SH-SY5Y (cell line): ENCODE measurements around the gene STOML3.

Source experiments
- GATA2 ChIP-seq: IDR thresholded peaks from 2 replicates; pipeline ENCODE4 v1.6.1; 2011; ENCODE audit warnings: mild to moderate bottlenecking, low read depth, low read length
- GATA3 ChIP-seq: IDR thresholded peaks from 2 replicates; pipeline ENCODE4 v1.6.1; 2011; ENCODE audit warnings: low read depth, mild to moderate bottlenecking, low read length, moderate library complexity

STOML3 gene

GRCh38 chr13:38957794-38958592 lies 32.6 kb downstream of the STOML3 start:
- TF ChIP-seq GATA2 (no peak), GATA3 (no peak)

GRCh38 chr13:38954844-38955243 lies 35.8 kb downstream of the STOML3 start:
- TF ChIP-seq GATA2: no peak
- no peak for TF ChIP-seq GATA3

GRCh38 chr13:38954291-38954690 lies 36.3 kb downstream of the STOML3 start:
- TF ChIP-seq GATA3: no peak
- no peak for TF ChIP-seq GATA2

- TF ChIP-seq GATA2: no peak
- TF ChIP-seq GATA3: no peak
Measured at GRCh38 chr13:38952827-38953226, 37.8 kb downstream of the STOML3 start.

GRCh38 chr13:38951525-38952313 lies 38.9 kb downstream of the STOML3 start:
- no peak for TF ChIP-seq GATA2
- no peak for TF ChIP-seq GATA3

- no peak for TF ChIP-seq GATA2
- no peak for TF ChIP-seq GATA3
Measured at GRCh38 chr13:38950987-38951386, 39.6 kb downstream of the STOML3 start.

GRCh38 chr13:38947054-38947453 lies 43.6 kb downstream of the STOML3 start:
- no peak for TF ChIP-seq GATA2
- no peak for TF ChIP-seq GATA3

GRCh38 chr13:38944219-38944618 lies 46.4 kb downstream of the STOML3 start:
- TF ChIP-seq GATA2: no peak

- TF ChIP-seq GATA2 (no peak), GATA3 (no peak)
Measured at GRCh38 chr13:38943231-38943630, 47.4 kb downstream of the STOML3 start.

- TF ChIP-seq GATA2 (no peak), GATA3 (no peak)
Measured at GRCh38 chr13:38941353-38941945, 49.2 kb downstream of the STOML3 start.

- TF ChIP-seq GATA3: no peak
- TF ChIP-seq GATA2: no peak
Measured at GRCh38 chr13:38933786-38934185, 56.8 kb downstream of the STOML3 start.

GRCh38 chr13:38922170-38922569 lies 68.5 kb downstream of the STOML3 start:
- TF ChIP-seq GATA2 (no peak), GATA3 (no peak)

- TF ChIP-seq GATA3 (no peak), GATA2 (no peak)
Measured at GRCh38 chr13:38921081-38921480, 69.5 kb downstream of the STOML3 start.
